ENCODE measurements around the gene RPS16. TPM values are rescaled to one million over a fixed set of nuclear protein-coding genes. Genes with fewer than 3 reads are reported as not detected.
A peak's percentile ranks its signal among the peaks of the same experiment; 100 is the strongest.

Gene RPS16
- total and polyA plus RNA-seq, 2 of the 13 experiments (the other 11 are each of a cell fraction or from before 2014, with no cell fraction given), result 488 to 2,583 TPM

DNA sequence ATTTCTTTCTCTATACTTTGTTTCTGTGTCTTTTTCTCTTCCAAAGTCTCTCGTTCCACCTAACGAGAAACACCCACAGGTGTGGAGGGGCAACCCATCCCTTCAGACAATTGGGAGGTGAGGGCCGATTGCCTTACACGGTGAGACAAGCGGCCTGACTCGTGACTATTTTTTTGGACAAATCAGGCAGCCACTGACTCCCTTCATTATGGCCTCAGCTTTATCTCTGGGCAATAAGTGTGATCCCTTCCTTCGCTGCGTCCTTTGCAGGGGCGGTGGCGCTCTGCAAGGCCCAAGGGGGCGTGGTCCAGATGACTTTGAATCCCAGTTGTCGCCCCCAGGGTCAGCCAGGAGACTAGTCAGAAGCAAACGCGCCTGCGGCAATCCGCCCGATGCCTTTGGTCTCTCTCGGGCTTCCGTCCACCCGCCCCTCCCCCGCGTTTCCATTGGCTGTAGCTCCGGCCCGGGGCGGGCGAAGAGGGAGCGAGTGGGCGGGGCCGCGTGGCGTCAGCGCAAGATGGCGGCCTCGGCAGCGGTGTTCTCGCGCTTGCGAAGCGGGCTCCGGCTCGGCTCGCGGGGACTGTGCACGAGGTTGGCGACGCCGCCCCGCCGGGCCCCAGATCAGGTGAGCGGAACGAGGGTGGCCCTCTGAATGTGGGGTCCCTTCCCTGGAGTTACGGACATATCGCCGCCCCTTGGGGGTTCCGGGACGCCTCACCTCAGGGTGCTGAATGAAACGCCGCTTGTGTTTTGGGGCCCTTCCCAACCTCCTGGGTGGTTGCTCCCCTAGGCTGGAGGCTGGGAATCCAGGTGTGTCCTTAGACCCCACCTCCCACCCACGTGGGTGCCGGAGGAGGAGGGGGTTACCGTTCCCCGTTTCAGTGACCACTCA lies 44.8 kb upstream of the RPS16 start, which contains the start of gene TIMM50 (continued):
- TF ChIP-seq USF2 (IDR thresholded peaks at IDR 0.05; ENCODE audit: low read depth, low read length) (no peak), USF2 (CRISPR knock-in tag; IDR thresholded peaks at IDR 0.05; ENCODE audit: borderline replicate concordance) (peak; percentile 34; the same call in 1 of the 2 replicates), ZNF660 (CRISPR knock-in tag; IDR thresholded peaks at IDR 0.05; ENCODE audit: borderline replicate concordance, low read depth) (no peak), HHEX (CRISPR knock-in tag; IDR thresholded peaks at IDR 0.05) (no peak), SMC3 (IDR thresholded peaks at IDR 0.05; ENCODE audit: low read length) (no peak), ELK4 (CRISPR knock-in tag; IDR thresholded peaks at IDR 0.05; ENCODE audit: borderline replicate concordance) (no peak), DZIP1 (CRISPR knock-in tag; IDR thresholded peaks at IDR 0.05) (0 out of 2 replicates have a peak, but pooled peaks have one; percentile 49), ZXDC (CRISPR knock-in tag; IDR thresholded peaks at IDR 0.05) (peak; percentile 50), TEAD3 (CRISPR knock-in tag; optimal IDR thresholded peaks at IDR 0.05; ENCODE audit: borderline replicate concordance) (peak; percentile 14), MATR3 (CRISPR knock-in tag; IDR thresholded peaks at IDR 0.05) (no peak), THAP11 (CRISPR knock-in tag; IDR thresholded peaks at IDR 0.05) (peak; percentile 93), ZNF773 (CRISPR knock-in tag; IDR thresholded peaks at IDR 0.05; ENCODE audit: borderline replicate concordance) (no peak), ZNF264 (CRISPR knock-in tag; IDR thresholded peaks at IDR 0.05) (0 out of 2 replicates have a peak, but pooled peaks have one; percentile 19), GATA4 (IDR thresholded peaks at IDR 0.05; ENCODE audit: borderline replicate concordance, low read depth) (peak; percentile 54; the same call in 1 of the 2 replicates), ELF3 (CRISPR knock-in tag; IDR thresholded peaks at IDR 0.05) (peak; percentile 62), BORCS8-MEF2B (CRISPR knock-in tag; IDR thresholded peaks at IDR 0.05) (peak; percentile 67), FOXK2 (IDR thresholded peaks at IDR 0.05) (no peak), CBX5 (CRISPR knock-in tag; IDR thresholded peaks at IDR 0.05; ENCODE audit: borderline replicate concordance) (peak; percentile 41; the same call in 1 of the 2 replicates), ZIK1 (CRISPR knock-in tag; IDR thresholded peaks at IDR 0.05; ENCODE audit: borderline replicate concordance, low read depth) (0 out of 2 replicates have a peak, but pooled peaks have one; percentile 7)
- TF ChIP-seq, protein P1, sequence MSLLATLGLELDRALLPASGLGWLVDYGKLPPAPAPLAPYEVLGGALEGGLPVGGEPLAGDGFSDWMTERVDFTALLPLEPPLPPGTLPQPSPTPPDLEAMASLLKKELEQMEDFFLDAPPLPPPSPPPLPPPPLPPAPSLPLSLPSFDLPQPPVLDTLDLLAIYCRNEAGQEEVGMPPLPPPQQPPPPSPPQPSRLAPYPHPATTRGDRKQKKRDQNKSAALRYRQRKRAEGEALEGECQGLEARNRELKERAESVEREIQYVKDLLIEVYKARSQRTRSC (CRISPR knock-in tag; IDR thresholded peaks at IDR 0.05; ENCODE audit: low read depth), result no peak

Measured in HepG2 (cell line).